K562 (cell line): ENCODE results near the gene RNF227. TPM values are rescaled to one million over a fixed set of nuclear protein-coding genes. Genes with fewer than 3 reads are reported as not detected.

Experiments used
- ATAC-seq: fragments of 200-7000 bp; cut with Tn5 transposase; 3 replicates; pipeline ENCODE4 v1.9.1; 2020; ENCODE audit warnings: moderate library complexity
- BruUV-seq: library from RNA; stranded (reverse); fragments of 400-500 nt; replicated peaks from 2 replicates; lab custom pipeline; 2021; lab: Mats Ljungman, UMichigan
- CTCF ChIA-PET: fragments of 300-600 bp; formaldehyde crosslinking; extraction: SDS; loops from one replicate; lab custom pipeline; 2021; ENCODE audit warnings: low intra/inter-chr PET ratio; lab: Yijun Ruan, JAX
- POLR2A ChIA-PET: fragments of 300-600, 350-650 bp; sonication (Branson Sonifier 250); formaldehyde crosslinking; extraction: SDS; loops from one replicate; lab custom pipeline; 2021; ENCODE audit warnings: antibody characterized with exemption, inconsistent platforms; lab: Yijun Ruan, JAX
- DNase-seq, 4 experiments: peaks; one replicate each; pipeline versions ENCODE4 v3.0.0 to v3.0.0-alpha.2; 2011 to 2018; ENCODE audit warnings: low spot score in 3 of 4, mixed read lengths in 3 of 4; ENCODE audit errors: extremely low read depth in 1 of 4
- FAIRE-seq: peaks from 2 replicates; lab custom pipeline; 2011; peaks lifted over from hg19 to GRCh38; lab: Jason Lieb, UNC
- H2AFZ ChIP-seq: 2 replicates; pipeline ENCODE4 v1.6.0; 2011; ENCODE audit warnings: low read depth, low read length, control low read depth, inconsistent platforms
- H3K27ac ChIP-seq: fragments of 200-600 bp; 3 replicates; pipeline ENCODE4 v1.8.0; 2011; ENCODE audit warnings: low read depth, mild to moderate bottlenecking, control low read depth, inconsistent platforms, low read length, moderate library complexity, mixed read lengths; ENCODE audit errors: extremely low read depth
- H3K27me3 ChIP-seq, 2 experiments: fragments of 300-600 bp in 1 of 2; 2 replicates in 1 of 2; 3 replicates in 1 of 2; pipeline versions ENCODE4 v1.6.0 to v1.8.0; 2011; ENCODE audit warnings: inconsistent platforms in 2 of 2, low read length in 2 of 2, mild to moderate bottlenecking in 1 of 2, mixed read lengths in 1 of 2, moderate library complexity in 1 of 2; ENCODE audit not compliant: control insufficient read depth in 2 of 2, insufficient read depth in 2 of 2
- H3K36me3 ChIP-seq: fragments of 300-600 bp; 3 replicates; pipeline ENCODE4 v1.8.0; 2011; ENCODE audit warnings: mild to moderate bottlenecking, low read length, inconsistent platforms; ENCODE audit not compliant: control insufficient read depth, insufficient read depth
- H3K4me1 ChIP-seq, 2 experiments: fragments of 200-600 bp in 1 of 2; replicated peaks in 1 of 2; 2 replicates in 1 of 2; 3 replicates in 1 of 2; pipeline versions ENCODE4 v1.5.1 to v1.8.0; 2011; ENCODE audit warnings: inconsistent platforms in 2 of 2, low read length in 2 of 2, mild to moderate bottlenecking in 1 of 2, mixed read lengths in 1 of 2, moderate library complexity in 1 of 2; ENCODE audit not compliant: control insufficient read depth in 2 of 2, insufficient read depth in 2 of 2
- H3K4me2 ChIP-seq: 2 replicates; pipeline ENCODE4 v1.6.1; 2011; ENCODE audit warnings: low read length, control low read depth, inconsistent platforms, mixed read lengths; ENCODE audit not compliant: insufficient read depth
- H3K4me3 ChIP-seq: fragments of 200-600 bp; sonication (generic), shearing (Covaris generic); 2 replicates; pipeline ENCODE4 v1.5.1; 2016; ENCODE audit warnings: control low read depth, inconsistent platforms
- H3K79me2 ChIP-seq: fragments of 200-600 bp; 3 replicates; pipeline ENCODE4 v1.8.0; 2011; ENCODE audit warnings: low read length, inconsistent platforms; ENCODE audit not compliant: control insufficient read depth, insufficient read depth
- H3K9ac ChIP-seq, 2 experiments: 2 replicates each; pipeline versions ENCODE4 v1.6.0 to v1.6.1; 2011; ENCODE audit warnings: low read depth in 2 of 2, low read length in 2 of 2, control low read depth in 1 of 2, inconsistent platforms in 1 of 2, mild to moderate bottlenecking in 1 of 2, mixed read lengths in 1 of 2; ENCODE audit not compliant: insufficient read depth in 1 of 2
- H3K9me1 ChIP-seq: one replicate; pipeline ENCODE4 v1.6.0; 2011; ENCODE audit warnings: inconsistent platforms, mild to moderate bottlenecking, low read length, moderate library complexity; ENCODE audit not compliant: control insufficient read depth, insufficient read depth
- H3K9me3 ChIP-seq: replicated peaks from 2 replicates; pipeline ENCODE4 v1.5.1; 2011; ENCODE audit warnings: low read depth, low read length, inconsistent platforms; ENCODE audit not compliant: control insufficient read depth, insufficient read depth
- H4K20me1 ChIP-seq: replicated peaks from 2 replicates; pipeline ENCODE4 v1.6.1; 2011; ENCODE audit warnings: low read length, inconsistent platforms, mixed read lengths; ENCODE audit not compliant: control insufficient read depth, insufficient read depth
- CHD1 ChIP-seq: fragments of 200-600 bp; sonication (generic); IDR thresholded peaks from one replicate; pipeline ENCODE4 v1.6.1; 2012; ENCODE audit warnings: mild to moderate bottlenecking, moderate library complexity, low read length, inconsistent platforms
- CREB1 ChIP-seq, 2 experiments: sonication (generic) in 1 of 2; formaldehyde crosslinking in 1 of 2; IDR thresholded peaks; 2 replicates each; pipeline versions ENCODE4 v1.6.1 to v1.8.0; 2012 to 2022; ENCODE audit warnings: inconsistent platforms in 1 of 2, mild to moderate bottlenecking in 1 of 2, missing genetic modification reagents in 1 of 2, moderate library complexity in 1 of 2
- NRF1 ChIP-seq, 2 experiments: fragments of 450-650 bp; IDR thresholded peaks in 1 of 2; conservative IDR thresholded peaks in 1 of 2; 2 replicates each; pipeline ENCODE4 v1.6.1; 2014; ENCODE audit warnings: mild to moderate bottlenecking in 2 of 2
- ZNF165 ChIP-seq: fragments of 250-450 bp; sonication (Bioruptor Pico); IDR thresholded peaks from 2 replicates; pipeline ENCODE4 v1.4.0; 2020; ENCODE audit warnings: borderline replicate concordance
- WGBS: fragments of 100-300 bp; shearing (Covaris generic); methylation state at CpG from one replicate; pipeline ENCODE4 v1.1.6; 2016; ENCODE audit warnings: low coverage, mixed read lengths; ENCODE audit not compliant: insufficient coverage; ENCODE audit errors: missing lambda C conversion rate; 5-methylcytosine and 5-hydroxymethylcytosine counted together
- in situ Hi-C: fragments of 300-500 bp; cut with MboI; formaldehyde crosslinking; loops from 4 replicates; pipeline ENCODE4 v1.15.0; 2018; ENCODE audit warnings: inconsistent platforms, mixed read lengths
- intact Hi-C: fragments of 100-400 bp; cut with micrococcal nuclease; formaldehyde crosslinking; loops from 2 replicates; pipeline ENCODE4 v1.14.2; 2022
- polyA plus RNA-seq, 8 experiments: library from polyadenylated mRNA; depleted of rRNA in 4 of 8; stranded (reverse) in 5 of 8; unstranded in 3 of 8; fragments of >200 nt; fragmentation: Nextera tagmentation in 2 of 8; fragmentation: Illumina TruSeq in 1 of 8; extraction: Ambion mirVana in 2 of 8; extraction: Trizol in 1 of 8; gene quantifications; 2 replicates each; pipeline versions ENCODE4 v1.2.1 to v1.2.3, GENCODE V29; 2011 to 2014; ENCODE audit warnings: inconsistent platforms in 1 of 8, missing spikeins in 1 of 8
- total RNA-seq, 7 experiments: library from RNA; depleted of rRNA in 6 of 7; stranded (reverse); fragments of >200 nt in 6 of 7; fragmentation: Illumina TruSeq in 2 of 7; extraction: Trizol in 2 of 7; gene quantifications; 2 replicates each; pipeline versions ENCODE4 v1.2.1 to v1.2.3, GENCODE V29; 2011 to 2021; ENCODE audit warnings: low replicate concordance in 1 of 7
- TF ChIP-seq, protein P1 (sequence below): sonication (generic); formaldehyde crosslinking; IDR thresholded peaks from 2 replicates; pipeline ENCODE4 v1.8.1; 2023; ENCODE audit warnings: mild to moderate bottlenecking, missing genetic modification reagents, moderate library complexity
- TF ChIP-seq, protein P2 (sequence below): sonication (generic); formaldehyde crosslinking; IDR thresholded peaks from 2 replicates; pipeline ENCODE4 v1.8.0; 2022; ENCODE audit warnings: mild to moderate bottlenecking, missing genetic modification reagents, borderline replicate concordance
- TF ChIP-seq, protein P3 (sequence below), 2 experiments: fragments of 450-650 bp; IDR thresholded peaks; 2 replicates each; pipeline ENCODE4 v1.6.1; 2016; ENCODE audit warnings: mild to moderate bottlenecking in 2 of 2, borderline replicate concordance in 1 of 2, low read depth in 1 of 2, moderate library complexity in 1 of 2

RNF227 gene
- total and polyA plus RNA-seq, 9 of the 15 experiments (the other 6 are each of a cell fraction or from before 2014, with no cell fraction given): 1.1 to 6.7 (median 2.3) TPM

DNA sequence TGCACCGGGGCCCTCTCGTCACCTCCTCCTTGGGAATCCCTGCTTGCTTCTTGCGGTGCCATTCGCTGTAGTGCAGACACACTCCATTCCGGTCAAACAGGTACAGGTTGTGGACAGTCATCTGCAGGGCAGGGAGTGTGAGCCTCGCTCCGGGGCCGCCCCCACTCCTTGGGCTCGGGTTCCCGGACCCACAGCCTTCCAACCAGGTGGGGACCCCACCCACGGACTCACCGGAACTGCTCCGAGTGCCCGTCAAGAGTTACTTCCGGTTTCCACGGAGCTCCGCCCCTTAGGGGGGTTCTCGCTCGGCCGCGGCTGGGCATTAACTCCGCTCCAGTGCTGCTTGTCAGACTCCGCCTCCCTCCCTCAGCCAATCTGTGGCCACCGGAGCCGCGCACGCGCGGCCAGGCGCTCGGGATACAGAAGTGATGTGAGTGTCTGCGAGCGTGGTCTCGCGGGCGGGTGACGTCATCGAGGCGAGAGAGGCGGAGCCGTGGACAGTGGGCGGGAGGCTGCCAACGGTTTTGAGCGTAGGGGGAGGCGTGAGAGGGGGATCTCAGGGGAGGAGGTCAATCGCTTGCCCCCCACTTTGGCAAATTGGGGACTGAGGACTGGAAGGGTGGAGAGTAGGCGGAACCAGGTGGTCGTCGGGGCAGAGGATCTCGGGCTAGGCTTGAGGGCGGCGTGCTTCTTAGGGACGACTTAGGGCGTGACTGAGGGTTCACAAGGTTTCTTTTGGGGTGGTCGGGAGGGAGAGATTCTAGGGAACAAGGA lies 15.8 kb upstream of the RNF227 start, which contains the start of the genes CNTROB and TRAPPC1:
CNTROB (plus strand) TSS at position 498 of the 774 bp plus-strand sequence. CDS start 874 bp downstream, outside the sequence.
TRAPPC1 (minus strand) TSS at position 238 of the 774 bp plus-strand sequence; CDS start at position 121, 117 bp downstream.
- peak within 1 kb of the TSS; percentile 95 for H2AFZ ChIP-seq
- no peaks in the 10 kb centered on the region for H3K9me1 ChIP-seq
- H3K79me2 ChIP-seq: peaks cover 38% of the 10 kb centered on the region
- WGBS: under 1% methylated on average over 31 of the region's 55 CpGs
- no peaks in the 10 kb centered on the region for H3K9me3 ChIP-seq
- H3K27ac ChIP-seq: peak within 1 kb of the TSS; percentile 100
- peak within 1 kb of the TSS; percentile 94 to 99 for H3K9ac ChIP-seq
- H3K27me3 ChIP-seq: no peaks in the 10 kb centered on the region
- FAIRE-seq (peak; percentile 95), ATAC-seq (peak; percentile 96), DNase-seq (peak; percentile 93 to 98 (median 96))
- in situ Hi-C loops (no loop called here), intact Hi-C loops (no loop called here)
- POLR2A ChIA-PET: interaction anchor here (0.5 to 2.6 kb wide), 11 partner anchors 9 to 1217 kb away, joined by 3 to 14 read pairs (median 4); partner anchors contain the start of gene RNF227
- peak within 1 kb of the TSS; percentile 100 for H3K4me2 ChIP-seq
- peak within 1 kb of the TSS; percentile 87 for H3K4me3 ChIP-seq
- no TSS peak for BruUV-seq
- H4K20me1 ChIP-seq: no peaks in the 10 kb centered on the region; the same call in 1 of the 2 replicates
- H3K4me1 ChIP-seq: peaks cover 10 to 12% of the 10 kb centered on the region in 2 experiments; a peak in 3 of 5 replicates
- CTCF ChIA-PET: interaction anchor here (0.6 to 0.7 kb wide), 2 partner anchors 19 to 58 kb away, joined by 3 to 5 read pairs; no protein-coding TSS in a partner anchor
- peaks cover 30% of the 10 kb centered on the region; the same call in 2 of the 3 replicates for H3K36me3 ChIP-seq
- TF ChIP-seq ZNF165 (CRISPR knock-in tag): no peak
- TF ChIP-seq CHD1: no peak
- TF ChIP-seq, protein P1, sequence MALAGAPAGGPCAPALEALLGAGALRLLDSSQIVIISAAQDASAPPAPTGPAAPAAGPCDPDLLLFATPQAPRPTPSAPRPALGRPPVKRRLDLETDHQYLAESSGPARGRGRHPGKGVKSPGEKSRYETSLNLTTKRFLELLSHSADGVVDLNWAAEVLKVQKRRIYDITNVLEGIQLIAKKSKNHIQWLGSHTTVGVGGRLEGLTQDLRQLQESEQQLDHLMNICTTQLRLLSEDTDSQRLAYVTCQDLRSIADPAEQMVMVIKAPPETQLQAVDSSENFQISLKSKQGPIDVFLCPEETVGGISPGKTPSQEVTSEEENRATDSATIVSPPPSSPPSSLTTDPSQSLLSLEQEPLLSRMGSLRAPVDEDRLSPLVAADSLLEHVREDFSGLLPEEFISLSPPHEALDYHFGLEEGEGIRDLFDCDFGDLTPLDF (CRISPR knock-in tag): no peak
- TF ChIP-seq, protein P2, sequence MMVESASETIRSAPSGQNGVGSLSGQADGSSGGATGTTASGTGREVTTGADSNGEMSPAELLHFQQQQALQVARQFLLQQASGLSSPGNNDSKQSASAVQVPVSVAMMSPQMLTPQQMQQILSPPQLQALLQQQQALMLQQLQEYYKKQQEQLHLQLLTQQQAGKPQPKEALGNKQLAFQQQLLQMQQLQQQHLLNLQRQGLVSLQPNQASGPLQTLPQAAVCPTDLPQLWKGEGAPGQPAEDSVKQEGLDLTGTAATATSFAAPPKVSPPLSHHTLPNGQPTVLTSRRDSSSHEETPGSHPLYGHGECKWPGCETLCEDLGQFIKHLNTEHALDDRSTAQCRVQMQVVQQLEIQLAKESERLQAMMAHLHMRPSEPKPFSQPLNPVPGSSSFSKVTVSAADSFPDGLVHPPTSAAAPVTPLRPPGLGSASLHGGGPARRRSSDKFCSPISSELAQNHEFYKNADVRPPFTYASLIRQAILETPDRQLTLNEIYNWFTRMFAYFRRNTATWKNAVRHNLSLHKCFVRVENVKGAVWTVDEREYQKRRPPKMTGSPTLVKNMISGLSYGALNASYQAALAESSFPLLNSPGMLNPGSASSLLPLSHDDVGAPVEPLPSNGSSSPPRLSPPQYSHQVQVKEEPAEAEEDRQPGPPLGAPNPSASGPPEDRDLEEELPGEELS (CRISPR knock-in tag): no peak
- peak; percentile 80 for TF ChIP-seq CREB1 (IDR thresholded peaks at IDR 0.05)
- TF ChIP-seq CREB1 (CRISPR knock-in tag; IDR thresholded peaks at IDR 0.05): peak; percentile 90
- peak; percentile 97 to 98 for TF ChIP-seq NRF1 (conservative IDR thresholded peaks at IDR 0.05 in 1 of 2, IDR thresholded peaks at IDR 0.05 in 1 of 2)
- TF ChIP-seq, protein P3, sequence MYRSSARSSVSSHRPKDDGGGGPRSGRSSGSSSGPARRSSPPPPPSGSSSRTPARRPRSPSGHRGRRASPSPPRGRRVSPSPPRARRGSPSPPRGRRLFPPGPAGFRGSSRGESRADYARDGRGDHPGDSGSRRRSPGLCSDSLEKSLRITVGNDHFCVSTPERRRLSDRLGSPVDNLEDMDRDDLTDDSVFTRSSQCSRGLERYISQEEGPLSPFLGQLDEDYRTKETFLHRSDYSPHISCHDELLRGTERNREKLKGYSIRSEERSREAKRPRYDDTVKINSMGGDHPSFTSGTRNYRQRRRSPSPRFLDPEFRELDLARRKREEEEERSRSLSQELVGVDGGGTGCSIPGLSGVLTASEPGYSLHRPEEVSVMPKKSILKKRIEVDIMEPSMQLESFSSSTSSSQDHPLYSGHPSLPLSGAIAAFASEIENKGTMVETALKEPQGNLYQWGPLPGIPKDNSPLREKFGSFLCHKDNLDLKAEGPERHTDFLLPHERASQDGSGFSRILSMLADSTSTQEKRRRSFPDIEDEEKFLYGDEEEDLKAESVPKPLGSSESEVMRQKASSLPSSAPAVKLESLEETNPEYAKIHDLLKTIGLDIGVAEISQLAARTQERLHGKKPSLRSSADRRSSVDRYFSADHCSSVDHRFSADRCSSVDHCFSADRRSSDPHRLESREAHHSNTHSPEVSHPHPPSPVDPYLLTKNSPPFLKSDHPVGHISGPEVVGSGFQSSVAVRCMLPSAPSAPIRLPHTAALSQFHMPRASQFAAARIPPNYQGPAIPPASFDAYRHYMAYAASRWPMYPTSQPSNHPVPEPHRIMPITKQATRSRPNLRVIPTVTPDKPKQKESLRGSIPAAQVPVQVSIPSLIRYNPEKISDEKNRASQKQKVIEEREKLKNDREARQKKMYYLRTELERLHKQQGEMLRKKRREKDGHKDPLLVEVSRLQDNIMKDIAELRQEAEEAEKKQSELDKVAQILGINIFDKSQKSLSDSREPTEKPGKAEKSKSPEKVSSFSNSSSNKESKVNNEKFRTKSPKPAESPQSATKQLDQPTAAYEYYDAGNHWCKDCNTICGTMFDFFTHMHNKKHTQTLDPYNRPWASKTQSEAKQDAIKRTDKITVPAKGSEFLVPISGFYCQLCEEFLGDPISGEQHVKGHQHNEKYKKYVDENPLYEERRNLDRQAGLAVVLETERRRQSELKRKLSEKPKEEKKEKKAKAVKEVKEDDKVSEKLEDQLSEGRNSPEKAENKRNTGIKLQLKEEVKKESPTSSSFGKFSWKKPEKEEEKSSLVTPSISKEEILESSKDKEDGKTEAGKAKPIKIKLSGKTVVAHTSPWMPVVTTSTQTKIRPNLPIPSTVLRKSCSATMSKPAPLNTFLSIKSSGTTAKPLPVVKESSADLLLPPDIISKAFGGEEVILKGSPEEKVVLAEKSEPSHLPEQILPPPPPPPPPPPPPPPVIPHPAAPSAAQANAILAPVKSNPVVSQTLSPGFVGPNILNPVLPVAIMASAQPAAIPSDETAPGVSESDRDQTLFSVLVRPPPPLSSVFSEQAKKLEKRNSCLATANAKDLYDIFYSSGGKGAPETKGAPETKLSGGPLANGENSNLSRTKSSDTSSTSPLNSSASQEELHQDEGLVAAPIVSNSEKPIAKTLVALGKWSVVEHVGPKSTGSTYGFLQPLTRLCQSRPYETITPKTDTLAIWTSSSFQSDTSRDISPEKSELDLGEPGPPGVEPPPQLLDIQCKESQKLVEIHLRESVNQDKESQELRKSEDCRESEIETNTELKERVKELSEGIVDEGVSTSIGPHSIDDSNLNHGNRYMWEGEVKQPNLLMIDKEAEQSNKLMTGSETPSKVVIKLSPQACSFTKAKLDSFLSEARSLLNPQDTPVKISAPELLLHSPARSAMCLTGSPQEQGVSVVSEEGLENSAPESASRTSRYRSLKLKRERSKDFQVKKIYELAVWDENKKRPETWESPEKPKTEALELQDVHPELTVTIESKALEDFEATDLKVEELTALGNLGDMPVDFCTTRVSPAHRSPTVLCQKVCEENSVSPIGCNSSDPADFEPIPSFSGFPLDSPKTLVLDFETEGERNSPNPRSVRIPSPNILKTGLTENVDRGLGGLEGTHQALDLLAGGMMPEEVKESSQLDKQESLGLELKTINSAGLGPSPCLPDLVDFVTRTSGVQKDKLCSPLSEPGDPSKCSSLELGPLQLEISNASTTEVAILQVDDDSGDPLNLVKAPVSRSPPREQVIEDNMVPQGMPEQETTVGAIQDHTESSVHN (IDR thresholded peaks at IDR 0.05; ENCODE audit: borderline replicate concordance in 1 of 2, low read depth in 1 of 2): no peak
